Measurements from ENCODE around the gene MRPL42. TPM values are rescaled to one million over a fixed set of nuclear protein-coding genes. Genes with fewer than 3 reads are reported as not detected.

The MRPL42 gene
- total RNA-seq, 1 experiment from 2014 or later = 108 TPM

- Histone ChIP-seq H3K14ac (ENCODE audit: insufficient read depth, low read length) (peak overlapping the region; percentile 89), H3K9me3 (ENCODE audit: control insufficient read depth, low read depth, low read length) (no peaks in the 10 kb centered on the region), H3K4me1 (ENCODE audit: insufficient read depth, low read length) (peaks cover 5% of the 10 kb centered on the region; the same call in 1 of the 2 replicates), H3K79me2 (ENCODE audit: insufficient read depth, low read length) (peaks cover 47% of the 10 kb centered on the region), H2AFZ (ENCODE audit: low read length) (no peak overlapping the region), H2BK5ac (ENCODE audit: insufficient read length, low read length) (no peak overlapping the region), H2BK12ac (ENCODE audit: insufficient read length, low read depth, low read length) (no peak overlapping the region), H3K27me3 (ENCODE audit: insufficient read depth, low read length) (no peaks in the 10 kb centered on the region), H4K20me1 (ENCODE audit: control insufficient read depth, insufficient read depth, insufficient read length) (no peaks in the 10 kb centered on the region), H3T11ph (ENCODE audit: low read length) (no peak overlapping the region), H4K5ac (ENCODE audit: insufficient read length, low read depth, low read length) (no peak overlapping the region), H4K91ac (ENCODE audit: insufficient read length, low read depth, low read length) (no peak overlapping the region), H3K79me1 (ENCODE audit: insufficient read depth, low read depth, low read length, poor library complexity, severe bottlenecking) (no peaks in the 10 kb centered on the region), H3K23me2 (ENCODE audit: insufficient read length, low read depth, low read length, poor library complexity, severe bottlenecking) (peaks cover 13% of the 10 kb centered on the region), H2AK5ac (ENCODE audit: insufficient read length, low read length) (no peak overlapping the region), H3K27ac (ENCODE audit: insufficient read length, low read depth, low read length) (no peak overlapping the region), H4K8ac (replicated peaks; ENCODE audit: insufficient read length, low read depth, low read length) (no peak overlapping the region), H2BK120ac (ENCODE audit: low read depth, low read length, poor library complexity, severe bottlenecking) (no peak overlapping the region), H2BK20ac (ENCODE audit: low read depth, low read length, poor library complexity, severe bottlenecking) (no peak overlapping the region), H3K4ac (ENCODE audit: low read depth, low read length) (no peak overlapping the region), H3K56ac (ENCODE audit: insufficient read length, low read depth, low read length) (no peak overlapping the region), H3K9ac (ENCODE audit: extremely low read depth, insufficient read length, low read length) (peak overlapping the region; percentile 79), H2BK15ac (ENCODE audit: low read depth, low read length) (no peak overlapping the region), H3K4me2 (ENCODE audit: insufficient read depth, insufficient read length, low read length) (peak overlapping the region; percentile 86), H3K18ac (ENCODE audit: insufficient read length, low read depth, low read length) (no peak overlapping the region), H3K23ac (ENCODE audit: insufficient read length, low read depth, low read length) (no peak overlapping the region)
- peak; percentile 38 for DNase-seq
- H3K9me3 Mint-ChIP-seq = peaks cover 0 to 4% of the 10 kb centered on the region in 2 experiments; a peak in 1 of 5 replicates
- no peak for TF ChIP-seq CTCF (conservative IDR thresholded peaks at IDR 0.05)
- peaks cover 0 to 4% (median 3%) of the 10 kb centered on the region in 3 experiments; a peak in 2 of 7 replicates for H3K36me3 Mint-ChIP-seq (ENCODE audit: insufficient read depth in 1 of 3, low read depth in 3 of 3)
- peak overlapping the region; percentile 90 to 97 for H3K4me3 Mint-ChIP-seq
- H3K4me1 Mint-ChIP-seq = peaks cover 42 to 46% of the 10 kb centered on the region in 2 experiments
- peak overlapping the region; percentile 73 to 98 (median 96) for H3K27ac Mint-ChIP-seq
- H3K27me3 Mint-ChIP-seq (ENCODE audit: low read depth) = no peaks in the 10 kb centered on the region
- no CpG with 5 or more reads among the region's 55 CpGs for whole genome bisulfite sequencing (ENCODE audit: extremely low coverage, insufficient read length, low lambda C conversion rate)
These were observed 26.2 kb upstream of the MRPL42 start for GRCh38 chr12:93441081-93441616.

Data from H9 (cell line).